ENCODE results near the gene CD80. TPM values are rescaled to one million over a fixed set of nuclear protein-coding genes. Genes with fewer than 3 reads are reported as not detected.
"Not testable (repeated sequence)": the region's sequence is repeated elsewhere in the genome, so short reads cannot be mapped to it uniquely, and the experiment has no call there.

CD80 gene
- total RNA-seq, 4 donors from 2014 or later: not detected

- Histone ChIP-seq H3K9me3 (no peaks in the 10 kb centered on the region), H3K27me3 (no peaks in the 10 kb centered on the region), H3K4me1 (no peaks in the 10 kb centered on the region), H3K27ac (no peak overlapping the region), H3K4me3 (no peak overlapping the region), H3K36me3 (no peaks in the 10 kb centered on the region)
- no peak for TF ChIP-seq EP300 (IDR thresholded peaks at IDR 0.05)
- no peak for TF ChIP-seq POLR2A (IDR thresholded peaks at IDR 0.05)
- TF ChIP-seq POLR2AphosphoS5 (IDR thresholded peaks at IDR 0.05): no peak
- no peak for TF ChIP-seq CTCF (IDR thresholded peaks at IDR 0.05)
- no peak for DNase-seq (ENCODE audit: low spot score in 2 of 2)
- WGBS: 94% methylated on average over 1 of the region's 1 CpG
Measured at GRCh38 chr3:119571230-119571629, 11.8 kb upstream of the CD80 start.

GRCh38 chr3:119570229-119570628 lies 10.8 kb upstream of the CD80 start:
- DNase-seq (ENCODE audit: low spot score in 2 of 2): no peak
- H3K36me3 ChIP-seq: no peaks in the 10 kb centered on the region
- no peaks in the 10 kb centered on the region for H3K9me3 ChIP-seq
- H3K4me1 ChIP-seq: no peaks in the 10 kb centered on the region
- no peaks in the 10 kb centered on the region for H3K27me3 ChIP-seq
- no peak overlapping the region for H3K4me3 ChIP-seq
- 73% methylated on average over 5 of the region's 5 CpGs for WGBS
- no peak overlapping the region for H3K27ac ChIP-seq
- TF ChIP-seq POLR2AphosphoS5 (IDR thresholded peaks at IDR 0.05): no peak
- no peak for TF ChIP-seq POLR2A (IDR thresholded peaks at IDR 0.05)
- TF ChIP-seq CTCF (IDR thresholded peaks at IDR 0.05): no peak
- TF ChIP-seq EP300 (IDR thresholded peaks at IDR 0.05): no peak

GRCh38 chr3:119569156-119569555 lies 9.7 kb upstream of the CD80 start:
- no peak for DNase-seq (ENCODE audit: low spot score in 2 of 2)
- Histone ChIP-seq H3K9me3 (no peaks in the 10 kb centered on the region), H3K36me3 (no peaks in the 10 kb centered on the region), H3K4me1 (no peaks in the 10 kb centered on the region), H3K27ac (no peak overlapping the region), H3K4me3 (no peak overlapping the region), H3K27me3 (no peaks in the 10 kb centered on the region)
- WGBS: 84% methylated on average over 4 of the region's 4 CpGs
- TF ChIP-seq POLR2AphosphoS5 (IDR thresholded peaks at IDR 0.05): no peak
- no peak for TF ChIP-seq POLR2A (IDR thresholded peaks at IDR 0.05)
- no peak for TF ChIP-seq CTCF (IDR thresholded peaks at IDR 0.05)
- no peak for TF ChIP-seq EP300 (IDR thresholded peaks at IDR 0.05)

GRCh38 chr3:119563334-119563733 lies 3.9 kb upstream of the CD80 start:
- not testable (repeated sequence) for H3K9me3 ChIP-seq; H3K4me3 ChIP-seq; DNase-seq (ENCODE audit: low spot score in 2 of 2); H3K36me3 ChIP-seq; H3K27ac ChIP-seq; H3K4me1 ChIP-seq; H3K27me3 ChIP-seq
- 100% methylated on average over 2 of the region's 2 CpGs for WGBS

GRCh38 chr3:119562307-119562961 lies 3.0 kb upstream of the CD80 start:
- Histone ChIP-seq H3K27me3 (no peaks in the 10 kb centered on the region), H3K4me1 (no peaks in the 10 kb centered on the region), H3K9me3 (no peaks in the 10 kb centered on the region), H3K4me3 (no peak overlapping the region), H3K36me3 (no peaks in the 10 kb centered on the region), H3K27ac (no peak overlapping the region)
- DNase-seq (ENCODE audit: low spot score in 2 of 2): no peak
- 44% methylated on average over 6 of the region's 6 CpGs for WGBS
- TF ChIP-seq CTCF (IDR thresholded peaks at IDR 0.05): no peak
- TF ChIP-seq EP300 (IDR thresholded peaks at IDR 0.05): no peak
- no peak for TF ChIP-seq POLR2A (IDR thresholded peaks at IDR 0.05)
- TF ChIP-seq POLR2AphosphoS5 (IDR thresholded peaks at IDR 0.05): no peak

GRCh38 chr3:119560160-119560559 lies 746 bp upstream of the CD80 start:
- no peak overlapping the region for H3K4me3 ChIP-seq
- H3K27ac ChIP-seq: no peak overlapping the region
- no peaks in the 10 kb centered on the region for H3K36me3 ChIP-seq
- 65% methylated on average over 5 of the region's 5 CpGs for WGBS
- H3K4me1 ChIP-seq: no peaks in the 10 kb centered on the region
- TF ChIP-seq POLR2A (IDR thresholded peaks at IDR 0.05) (no peak), EP300 (IDR thresholded peaks at IDR 0.05) (no peak), POLR2AphosphoS5 (IDR thresholded peaks at IDR 0.05) (no peak), CTCF (IDR thresholded peaks at IDR 0.05) (no peak)
- no peaks in the 10 kb centered on the region for H3K9me3 ChIP-seq
- no peaks in the 10 kb centered on the region for H3K27me3 ChIP-seq
- no peak for DNase-seq (ENCODE audit: low spot score in 2 of 2)
